Mucosa of rectum (tissue), 2 donors: ENCODE data around the gene VDAC1.

Experiments
- H3K27ac ChIP-seq, 2 donors: one replicate each; pipeline ENCODE4 v1.7.0; 2013; ENCODE audit warnings: inconsistent platforms in 2 of 2, low read depth in 2 of 2, low read length in 2 of 2
- H3K27me3 ChIP-seq, 2 donors: one replicate each; pipeline ENCODE4 v1.7.0; 2013; ENCODE audit warnings: low read length in 2 of 2; ENCODE audit not compliant: control insufficient read depth in 2 of 2, insufficient read depth in 2 of 2
- H3K36me3 ChIP-seq, 2 donors: one replicate each; pipeline ENCODE4 v1.7.0; 2013; ENCODE audit warnings: low read length in 2 of 2; ENCODE audit not compliant: control insufficient read depth in 2 of 2, insufficient read depth in 2 of 2
- H3K4me1 ChIP-seq, 2 donors: one replicate each; pipeline ENCODE4 v1.7.0; 2013; ENCODE audit warnings: low read length in 2 of 2, mild to moderate bottlenecking in 1 of 2; ENCODE audit not compliant: control insufficient read depth in 2 of 2, insufficient read depth in 2 of 2
- H3K4me3 ChIP-seq, 2 donors: one replicate each; pipeline ENCODE4 v1.7.0; 2013; ENCODE audit warnings: low read length in 2 of 2
- H3K9ac ChIP-seq, 2 donors: one replicate each; pipeline ENCODE4 v1.7.0; 2013; ENCODE audit warnings: low read length in 2 of 2, low read depth in 1 of 2, mild to moderate bottlenecking in 1 of 2
- H3K9me3 ChIP-seq, 2 donors: one replicate each; pipeline ENCODE4 v1.7.0; 2013; ENCODE audit warnings: low read length in 2 of 2; ENCODE audit not compliant: control insufficient read depth in 2 of 2
- donor health status: healthy.
- donor health status: Normal muscosa, but diverticular disease.

Gene VDAC1

DNA sequence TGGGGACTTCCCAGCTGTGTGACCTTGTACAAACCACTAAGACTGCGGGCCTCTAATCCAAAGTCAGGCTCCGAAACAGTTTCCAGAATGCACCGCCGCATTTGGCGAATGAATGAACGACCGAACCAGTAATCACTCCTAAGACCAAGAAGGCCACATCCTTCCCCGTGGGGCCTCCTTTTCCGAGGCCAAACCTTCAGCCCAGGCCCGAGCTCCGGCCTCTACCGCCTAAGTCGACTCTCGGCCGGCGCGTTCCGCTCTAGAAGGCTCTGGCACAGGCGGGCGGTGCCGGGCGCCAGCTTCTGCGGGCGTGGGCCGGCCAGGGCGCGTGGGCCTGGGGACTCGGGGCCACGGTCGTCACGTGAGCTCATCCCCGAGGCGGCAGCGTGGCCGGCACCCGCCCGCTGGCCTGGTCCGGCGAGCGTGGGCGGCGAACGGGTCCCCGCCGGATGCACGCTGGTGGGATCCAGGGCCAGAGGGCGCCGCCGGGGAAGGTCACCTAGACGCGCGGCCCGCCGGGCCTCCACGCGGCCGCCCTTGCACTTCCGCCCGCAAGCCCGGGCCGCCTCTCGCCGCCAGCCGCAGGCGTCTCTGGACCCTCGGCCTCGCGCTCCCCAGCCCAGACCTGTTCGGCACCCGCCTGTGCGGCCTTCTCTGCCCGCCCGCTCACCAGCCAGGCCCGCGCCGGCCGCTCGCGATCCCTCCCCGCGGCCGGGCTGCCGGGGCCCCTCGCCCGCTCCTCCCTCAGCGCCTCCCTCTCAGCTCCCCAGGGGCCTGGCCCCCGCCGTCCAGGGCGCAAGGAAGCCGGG, 754 bp downstream of the VDAC1 start:
- H3K4me3 ChIP-seq = peak overlapping the region; percentile 78 to 87
- H3K9ac ChIP-seq = peak overlapping the region; percentile 79 to 94
- peak overlapping the region; percentile 98 for H3K27ac ChIP-seq
- H3K36me3 ChIP-seq = peaks cover 5 to 13% of the 10 kb centered on the region in 2 donors
- peaks cover 30 to 36% of the 10 kb centered on the region in 2 donors for H3K4me1 ChIP-seq
- H3K27me3 ChIP-seq = no peaks in the 10 kb centered on the region
- no peaks in the 10 kb centered on the region for H3K9me3 ChIP-seq

DNA sequence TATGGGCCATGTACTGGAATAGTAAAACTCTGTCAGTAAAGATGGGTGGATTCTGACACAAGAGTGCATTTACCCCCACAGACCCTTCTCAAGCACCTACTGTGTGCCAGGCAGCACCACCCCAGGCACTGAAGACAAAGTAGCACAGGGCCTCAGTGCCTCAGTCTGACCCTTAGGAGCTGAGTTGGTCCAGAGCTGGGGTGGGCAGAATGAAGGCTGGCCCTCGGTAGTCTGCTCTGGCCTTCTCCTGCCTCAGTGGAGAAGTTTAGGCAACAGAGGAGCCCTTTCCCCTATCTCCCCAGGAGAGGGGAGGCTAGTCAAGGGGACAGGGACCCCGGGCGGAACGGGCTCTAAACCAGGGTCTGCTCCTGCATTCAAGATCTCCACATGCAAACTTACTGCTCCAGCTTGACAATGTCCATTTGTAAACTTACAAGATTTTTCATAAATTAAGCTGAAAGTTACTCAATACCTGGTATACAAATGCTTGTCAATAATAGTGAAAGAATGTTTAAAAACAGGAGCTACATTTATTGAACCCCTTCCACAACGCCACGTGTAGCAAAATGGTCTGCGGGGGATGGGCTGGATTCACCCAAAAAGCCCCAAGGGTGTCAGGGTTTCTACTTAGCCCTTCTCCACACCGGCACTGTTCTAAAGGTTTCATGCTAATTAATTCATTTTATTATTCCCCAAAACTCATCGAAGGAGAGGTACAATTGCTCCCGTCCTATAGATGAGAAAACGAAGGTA, 1.5 kb downstream of the VDAC1 start:
- Histone ChIP-seq H3K27me3 (no peaks in the 10 kb centered on the region), H3K4me3 (peak overlapping the region; percentile 78 to 87), H3K9ac (peak overlapping the region; percentile 79 to 94), H3K9me3 (no peaks in the 10 kb centered on the region), H3K36me3 (peaks cover 5 to 13% of the 10 kb centered on the region in 2 donors), H3K4me1 (peaks cover 30 to 36% of the 10 kb centered on the region in 2 donors), H3K27ac (peak overlapping the region; percentile 98)

DNA sequence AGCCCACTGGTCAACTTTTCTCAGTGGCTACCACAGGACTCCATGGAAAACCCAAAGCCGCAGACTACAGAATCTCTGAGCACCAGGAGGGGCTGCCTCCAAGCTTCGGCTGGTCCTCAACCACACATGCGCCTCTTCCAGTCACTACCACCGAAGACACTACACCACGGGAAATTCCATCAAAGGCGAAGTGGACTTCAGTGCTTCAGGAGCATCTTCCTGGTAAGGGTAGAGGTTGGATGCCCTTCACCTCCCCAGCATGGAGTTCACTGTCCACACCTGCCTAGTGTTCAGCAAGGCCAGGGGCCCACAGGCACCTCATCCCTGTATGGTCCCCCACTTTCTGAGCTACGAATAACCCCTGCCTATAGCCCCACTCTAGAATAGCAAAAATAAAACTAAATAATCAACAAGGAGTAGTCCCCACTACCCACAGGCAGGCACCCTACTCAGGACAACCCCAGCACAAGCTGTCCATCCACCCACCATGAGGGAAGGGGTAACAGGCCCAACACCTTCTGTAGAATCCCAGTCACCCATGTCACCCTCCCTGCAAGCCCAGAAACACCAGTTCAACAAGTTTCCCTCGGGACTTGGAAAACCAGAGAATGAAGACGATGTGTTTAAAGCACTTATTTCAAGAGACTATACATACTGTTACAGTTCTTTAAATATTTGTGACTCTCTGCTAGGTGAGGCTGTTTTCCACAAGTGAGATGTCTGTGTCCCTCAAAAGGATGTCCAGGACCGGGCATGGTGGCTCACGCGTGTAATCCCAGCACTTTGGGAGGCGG, 2.6 kb downstream of the VDAC1 start:
- H3K9me3 ChIP-seq = no peaks in the 10 kb centered on the region
- peaks cover 5 to 13% of the 10 kb centered on the region in 2 donors for H3K36me3 ChIP-seq
- H3K4me3 ChIP-seq = peak overlapping the region in 1 of 2 donors; percentile 87
- no peaks in the 10 kb centered on the region for H3K27me3 ChIP-seq
- H3K27ac ChIP-seq = no peak overlapping the region
- peaks cover 30 to 36% of the 10 kb centered on the region in 2 donors for H3K4me1 ChIP-seq
- H3K9ac ChIP-seq = no peak overlapping the region

DNA sequence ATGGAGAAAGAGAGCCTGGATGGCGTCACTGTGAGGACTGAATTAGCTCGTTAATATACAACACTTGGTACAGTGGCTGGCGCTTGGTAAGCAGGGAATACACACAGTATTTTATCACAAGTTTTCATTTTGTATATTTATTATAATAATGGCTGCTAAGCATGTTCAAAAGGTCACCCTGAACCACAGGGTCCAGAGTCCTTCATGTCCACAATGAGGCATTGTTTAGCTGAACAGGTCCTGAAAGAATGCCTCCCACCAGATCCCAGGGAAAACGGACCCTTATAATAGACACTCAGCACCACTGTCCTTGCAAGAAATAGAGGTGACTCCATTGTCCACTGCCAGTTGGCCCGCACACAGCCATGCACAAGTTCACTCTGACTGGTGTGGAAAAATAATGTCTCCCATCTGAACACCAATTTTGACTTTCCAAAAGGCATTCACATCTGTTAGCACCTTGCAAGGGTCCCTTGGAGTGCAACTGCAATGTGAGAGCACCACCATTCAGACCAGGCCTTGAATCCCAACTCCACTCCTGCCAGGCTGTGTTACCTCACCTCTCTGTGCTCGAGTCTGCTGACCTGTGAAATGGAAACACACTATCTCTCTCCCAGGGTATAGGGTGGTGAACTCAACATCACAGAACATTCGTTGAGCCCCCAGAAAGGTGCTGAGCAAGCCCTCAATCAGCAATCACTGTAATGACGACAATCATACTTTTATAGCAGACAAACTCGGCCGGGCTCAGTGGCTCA, 3.9 kb downstream of the VDAC1 start:
- Histone ChIP-seq H3K9ac (no peak overlapping the region), H3K4me1 (peaks cover 30 to 36% of the 10 kb centered on the region in 2 donors), H3K27me3 (no peaks in the 10 kb centered on the region), H3K4me3 (no peak overlapping the region), H3K36me3 (peaks cover 5 to 13% of the 10 kb centered on the region in 2 donors), H3K9me3 (no peaks in the 10 kb centered on the region), H3K27ac (no peak overlapping the region)

DNA sequence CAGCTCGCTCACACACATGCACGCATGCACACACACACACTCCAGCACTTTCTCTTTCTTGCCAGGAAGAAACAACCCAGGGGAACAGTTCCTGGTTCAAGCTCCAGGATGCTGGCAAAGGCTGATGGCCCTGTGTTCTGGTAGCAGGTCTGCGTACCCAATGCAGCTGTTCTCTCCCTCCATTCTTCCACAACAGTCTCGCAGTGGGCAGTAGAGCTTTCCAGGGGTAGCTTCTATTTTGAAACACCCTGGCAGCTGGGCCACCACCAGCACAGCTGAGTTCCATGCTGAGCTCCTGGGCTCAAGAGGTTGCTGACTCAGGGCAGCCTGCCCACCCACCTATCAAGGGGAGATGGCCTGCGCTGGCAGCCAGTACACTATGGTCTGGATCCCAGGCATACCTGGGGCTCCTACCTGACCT, 4.7 kb downstream of the VDAC1 start:
- Histone ChIP-seq H3K9me3 (no peaks in the 10 kb centered on the region), H3K27me3 (no peaks in the 10 kb centered on the region), H3K27ac (peak overlapping the region in 1 of 2 donors; percentile 1), H3K4me3 (no peak overlapping the region), H3K9ac (no peak overlapping the region), H3K36me3 (peaks cover 5 to 13% of the 10 kb centered on the region in 2 donors), H3K4me1 (peaks cover 30 to 36% of the 10 kb centered on the region in 2 donors)

DNA sequence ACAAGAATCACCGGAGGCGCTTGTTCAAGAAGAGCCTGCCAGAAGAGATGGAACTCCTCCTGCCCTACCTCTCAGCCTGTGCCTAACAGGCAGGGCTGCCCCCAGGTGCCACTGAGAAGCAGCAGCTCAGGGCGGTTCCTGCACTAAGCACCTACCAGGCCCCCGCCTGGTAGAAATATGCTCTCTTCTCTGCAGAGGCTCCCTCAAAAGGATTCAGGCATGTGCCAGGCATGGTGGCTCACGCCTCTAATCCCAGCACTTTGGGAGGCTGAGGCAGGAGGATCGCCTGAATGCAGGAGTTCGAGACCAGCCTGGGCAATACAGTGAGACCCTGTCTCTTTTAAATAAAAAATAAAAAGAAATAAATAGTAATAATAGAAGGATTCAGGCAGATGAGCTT, 6.0 kb downstream of the VDAC1 start:
- Histone ChIP-seq H3K36me3 (peaks cover 5 to 13% of the 10 kb centered on the region in 2 donors), H3K27ac (no peak overlapping the region), H3K27me3 (no peaks in the 10 kb centered on the region), H3K9me3 (no peaks in the 10 kb centered on the region), H3K4me1 (peaks cover 39% of the 10 kb centered on the region in 2 donors), H3K9ac (no peak overlapping the region), H3K4me3 (no peak overlapping the region)

DNA sequence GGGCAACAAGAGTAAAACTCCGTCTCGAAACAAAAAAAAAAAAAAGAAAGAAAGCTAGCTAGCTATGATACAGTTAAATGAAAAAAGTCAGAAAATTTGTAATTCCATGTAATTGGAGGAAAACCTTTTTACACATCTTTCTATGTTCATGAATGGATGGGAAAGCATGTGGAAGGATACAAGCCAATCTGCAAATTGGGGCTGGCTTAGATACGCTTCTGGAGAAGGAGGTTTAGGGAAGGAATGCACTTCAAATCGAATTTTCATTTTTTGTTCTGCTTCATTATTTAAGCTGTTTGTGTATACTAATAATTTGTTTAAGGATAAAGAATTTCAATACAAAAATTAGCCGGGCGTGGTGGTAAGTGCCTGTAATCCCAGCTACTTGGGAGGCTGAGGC, 6.7 kb downstream of the VDAC1 start:
- Histone ChIP-seq H3K4me3 (no peak overlapping the region), H3K4me1 (peaks cover 35 to 36% of the 10 kb centered on the region in 2 donors), H3K9me3 (no peaks in the 10 kb centered on the region), H3K9ac (no peak overlapping the region), H3K27ac (no peak overlapping the region), H3K27me3 (no peaks in the 10 kb centered on the region), H3K36me3 (peaks cover 5 to 13% of the 10 kb centered on the region in 2 donors)

DNA sequence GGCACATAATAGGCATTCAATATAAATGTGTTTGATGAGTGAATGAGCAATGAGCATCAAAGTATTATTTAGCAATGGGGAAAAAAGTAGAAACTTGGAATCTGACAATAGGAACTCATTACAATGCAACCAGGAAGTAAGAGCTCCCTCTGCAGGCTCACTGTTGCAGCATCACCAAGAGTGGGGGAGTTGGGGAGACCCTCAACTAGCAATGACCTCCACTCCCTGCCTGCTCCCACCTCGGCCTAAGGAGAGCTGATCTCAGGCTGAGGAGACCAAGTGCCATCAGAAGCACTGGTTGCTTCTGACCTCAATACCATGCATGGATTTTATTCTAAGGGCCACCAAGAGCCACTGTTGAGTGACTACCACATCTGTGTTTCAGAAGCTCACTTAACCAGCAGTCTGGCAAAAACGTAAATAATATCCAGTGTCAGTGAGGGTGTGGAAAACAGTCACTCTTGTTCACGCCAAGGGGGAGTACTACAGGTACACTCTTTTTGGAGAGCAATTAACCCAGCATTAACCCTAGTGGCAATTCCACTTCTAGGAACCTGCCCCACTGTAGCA, 8.0 kb downstream of the VDAC1 start:
- H3K9ac ChIP-seq = no peak overlapping the region
- H3K4me3 ChIP-seq = no peak overlapping the region
- no peaks in the 10 kb centered on the region for H3K9me3 ChIP-seq
- peaks cover 22 to 28% of the 10 kb centered on the region in 2 donors for H3K4me1 ChIP-seq
- H3K27ac ChIP-seq = no peak overlapping the region
- peaks cover 5 to 10% of the 10 kb centered on the region in 2 donors for H3K36me3 ChIP-seq
- no peaks in the 10 kb centered on the region for H3K27me3 ChIP-seq

DNA sequence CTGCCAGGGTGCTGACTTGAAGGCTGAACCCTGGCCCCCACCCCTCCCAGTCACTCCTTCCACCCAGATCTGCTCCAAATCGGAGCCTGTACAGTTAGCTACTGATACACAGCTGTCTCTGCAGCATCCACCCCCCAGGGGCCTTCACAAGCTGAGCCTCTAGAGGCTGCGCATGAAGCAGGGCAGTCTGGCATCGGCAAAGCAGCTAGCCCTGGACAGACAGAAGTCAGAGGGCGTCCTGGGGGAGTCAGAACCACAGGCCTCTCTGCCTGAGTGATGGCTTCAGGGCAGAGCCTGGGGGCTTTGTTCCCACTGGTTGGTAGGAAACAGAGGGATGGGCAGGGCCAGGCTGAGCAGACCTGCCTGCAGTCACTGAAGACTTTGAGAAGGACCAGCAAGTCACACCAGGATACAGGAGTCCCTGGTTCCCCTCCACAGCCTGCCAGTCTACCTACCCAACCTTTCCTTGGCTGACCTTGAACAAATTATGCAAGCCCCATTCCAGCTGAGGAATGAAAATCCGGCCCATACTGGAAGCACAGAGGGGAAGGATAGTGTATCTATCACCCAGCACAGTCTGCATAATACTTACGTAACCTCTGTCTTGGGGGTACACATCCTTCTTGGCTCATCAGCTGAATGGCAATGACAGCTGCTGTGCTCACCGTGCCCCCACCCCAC, 8.8 kb downstream of the VDAC1 start:
- Histone ChIP-seq H3K9ac (peak overlapping the region in 1 of 2 donors; percentile 6), H3K27ac (no peak overlapping the region), H3K36me3 (peaks cover 6 to 8% of the 10 kb centered on the region in 2 donors), H3K27me3 (no peaks in the 10 kb centered on the region), H3K4me1 (peaks cover 20 to 28% of the 10 kb centered on the region in 2 donors), H3K4me3 (no peak overlapping the region), H3K9me3 (no peaks in the 10 kb centered on the region)
